NCI-H1694 (cell line): Measurements from ENCODE around the gene NRARP.

ENCODE experiments used
- DNase-seq: peaks from one replicate; lab custom pipeline; 2025; lab: John Stamatoyannopoulos, UW

NRARP gene

GRCh38 chr9:137256856-137257255 lies 45.2 kb downstream of the NRARP start:
- no peak for DNase-seq

- DNase-seq = no peak
Measured at GRCh38 chr9:137256362-137256761, 45.7 kb downstream of the NRARP start.

- no peak for DNase-seq
Measured at GRCh38 chr9:137255448-137256114, 46.5 kb downstream of the NRARP start.

- no peak for DNase-seq
Measured at GRCh38 chr9:137254624-137255447, 47.2 kb downstream of the NRARP start, which contains the start of gene NELFB. NELFB (plus strand) TSS chr9:137255327.

- DNase-seq = no peak
Measured at GRCh38 chr9:137253717-137254623, 48.1 kb downstream of the NRARP start.

GRCh38 chr9:137252555-137253506 lies 49.2 kb downstream of the NRARP start:
- DNase-seq = no peak

GRCh38 chr9:137251490-137252268 lies 50.4 kb downstream of the NRARP start:
- no peak for DNase-seq

- DNase-seq = no peak
Measured at GRCh38 chr9:137251194-137251461, 50.9 kb downstream of the NRARP start, which contains the start of gene STPG3. STPG3 (plus strand) TSS chr9:137251286; CDS start chr9:137251287, 1 bp downstream.

- no peak for DNase-seq
Measured at GRCh38 chr9:137250329-137251193, 51.5 kb downstream of the NRARP start.
